Stomach (tissue), 9 donors: ENCODE measurements around the gene TFDP2. TPM values are rescaled to one million over a fixed set of nuclear protein-coding genes. Genes with fewer than 3 reads are reported as not detected.
"Not testable (repeated sequence)": the region's sequence is repeated elsewhere in the genome, so short reads cannot be mapped to it uniquely, and the experiment has no call there.

Source experiments
- DNase-seq, 2 donors: peaks; one replicate each; pipeline versions ENCODE4 v3.0.0 to v3.0.0-alpha.2; 2013 to 2019
- H3K27ac ChIP-seq, 5 donors: fragments of 200-600 bp in 4 of 5; sonication (generic) in 4 of 5; one replicate each; pipeline ENCODE4 v1.5.1; 2013 to 2019; ENCODE audit warnings: mild to moderate bottlenecking in 1 of 5, moderate library complexity in 1 of 5
- H3K27me3 ChIP-seq, 3 donors: fragments of 200-600 bp; sonication (generic); one replicate each; pipeline ENCODE4 v1.5.1; 2017 to 2019; ENCODE audit warnings: mixed run types in 1 of 3
- H3K36me3 ChIP-seq, 4 donors: fragments of 200-600 bp; sonication (generic); 1 replicate in 3 of 4; 2 replicates in 1 of 4; pipeline ENCODE4 v1.5.1; 2016 to 2019
- H3K4me1 ChIP-seq, 4 donors: fragments of 200-600 bp; sonication (generic); one replicate each; pipeline ENCODE4 v1.5.1; 2016 to 2019
- H3K4me3 ChIP-seq, 4 donors: fragments of 200-600 bp; sonication (generic) in 3 of 4; one replicate each; pipeline ENCODE4 v1.5.1; 2016 to 2019; ENCODE audit warnings: mild to moderate bottlenecking in 1 of 4
- H3K9me3 ChIP-seq, 4 donors: fragments of 200-600 bp; sonication (generic); one replicate each; pipeline ENCODE4 v1.5.1; 2016 to 2019
- EP300 ChIP-seq: sonication (generic); formaldehyde crosslinking; IDR thresholded peaks from one replicate; pipeline ENCODE4 v1.6.1; 2017; ENCODE audit warnings: antibody characterized with exemption
- POLR2A ChIP-seq, 4 donors: fragments of 450-650 bp; IDR thresholded peaks; one replicate each; pipeline ENCODE4 v1.6.1; 2016; ENCODE audit warnings: antibody characterized with exemption in 4 of 4, control low read depth in 2 of 4, mild to moderate bottlenecking in 1 of 4, moderate library complexity in 1 of 4
- POLR2AphosphoS5 ChIP-seq, 3 donors: sonication (generic); formaldehyde crosslinking; IDR thresholded peaks; one replicate each; pipeline ENCODE4 v1.6.1; 2016; ENCODE audit warnings: antibody characterized with exemption in 3 of 3
- WGBS, 5 donors: extraction: QIAGEN DNeasy Blood & Tissue Kit in 3 of 5; methylation state at CpG; one replicate each; pipeline versions ENCODE4 v1.1.5 to v1.1.7; 2013 to 2018; 5-methylcytosine and 5-hydroxymethylcytosine counted together
- intact Hi-C: fragments of 100-400 bp; cut with DNase I; formaldehyde crosslinking; loops from one replicate; pipeline ENCODE4 v1.15.1; 2023; ENCODE audit warnings: low total_unique reads
- polyA plus RNA-seq, 3 donors: library from polyadenylated mRNA; stranded (reverse); fragments of 200-250 nt; gene quantifications; one replicate each; pipeline ENCODE4 v1.2.3, GENCODE V29; 2013
- total RNA-seq, 5 donors: library from RNA; depleted of rRNA; stranded (reverse); fragments of >200 nt; gene quantifications; one replicate each; pipeline versions ENCODE4 v1.1.0 to v1.2.3, GENCODE V29; 2014 to 2016
- TF ChIP-seq, protein P1 (sequence below), 7 experiments: fragments of 450-650 bp in 4 of 7; fragments of 200-600 bp in 3 of 7; sonication (generic) in 3 of 7; IDR thresholded peaks; one replicate each; pipeline ENCODE4 v1.5.1; 2016 to 2019; ENCODE audit warnings: antibody characterized with exemption in 7 of 7, control low read depth in 2 of 7, mild to moderate bottlenecking in 1 of 7
- donor health status: healthy with polysubstance abuse.
- donor health status: Bipolar disorder and iron deficiency.
- donor health status: healthy.

The TFDP2 gene
- total and polyA plus RNA-seq, 8 donors = 8.7 to 180 (median 55.7) TPM

DNA sequence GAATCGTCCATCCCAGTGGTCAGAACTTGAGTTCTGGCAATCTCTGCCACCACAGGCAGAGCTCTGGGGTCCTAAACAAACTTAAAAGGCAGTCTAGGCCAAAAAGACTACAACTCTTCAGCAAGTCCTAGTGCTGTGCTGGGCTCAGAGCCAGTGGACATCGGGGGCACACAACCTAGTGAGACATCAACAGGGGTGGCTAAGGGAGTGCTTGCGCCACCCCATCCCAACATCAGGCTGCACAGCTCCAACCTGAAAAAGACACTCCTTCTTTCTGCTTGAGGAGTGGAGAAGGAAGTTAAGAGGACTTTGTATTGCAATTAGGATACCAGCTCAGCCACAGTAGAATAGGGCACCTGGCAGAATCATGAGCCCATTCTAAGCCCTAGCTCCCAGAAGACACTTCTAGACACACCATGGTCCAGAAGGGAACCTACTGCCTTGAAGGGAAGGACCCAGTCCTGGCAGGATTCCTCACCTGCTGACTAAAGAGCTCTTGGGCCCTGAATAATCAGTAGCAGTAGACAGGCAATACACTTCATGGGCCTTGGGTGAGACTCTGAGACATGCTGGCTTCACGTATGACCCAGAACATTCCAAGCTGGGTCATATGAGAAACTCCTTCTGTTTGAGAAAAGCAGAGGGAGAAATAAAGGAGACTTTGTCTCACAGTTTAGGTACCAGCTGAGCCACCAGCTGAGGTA is 72.0 kb downstream of the TFDP2 start:
- no peak for DNase-seq
- Histone ChIP-seq H3K36me3 (peaks cover 0 to 23% (median 0%) of the 10 kb centered on the region in 4 donors), H3K4me3 (no peak overlapping the region), H3K27me3 (no peaks in the 10 kb centered on the region), H3K4me1 (no peaks in the 10 kb centered on the region), H3K27ac (no peak overlapping the region), H3K9me3 (no peaks in the 10 kb centered on the region)
- TF ChIP-seq EP300 (no peak), POLR2AphosphoS5 (IDR thresholded peaks at IDR 0.05) (no peak), POLR2A (IDR thresholded peaks at IDR 0.05) (no peak)
- TF ChIP-seq, protein P1, sequence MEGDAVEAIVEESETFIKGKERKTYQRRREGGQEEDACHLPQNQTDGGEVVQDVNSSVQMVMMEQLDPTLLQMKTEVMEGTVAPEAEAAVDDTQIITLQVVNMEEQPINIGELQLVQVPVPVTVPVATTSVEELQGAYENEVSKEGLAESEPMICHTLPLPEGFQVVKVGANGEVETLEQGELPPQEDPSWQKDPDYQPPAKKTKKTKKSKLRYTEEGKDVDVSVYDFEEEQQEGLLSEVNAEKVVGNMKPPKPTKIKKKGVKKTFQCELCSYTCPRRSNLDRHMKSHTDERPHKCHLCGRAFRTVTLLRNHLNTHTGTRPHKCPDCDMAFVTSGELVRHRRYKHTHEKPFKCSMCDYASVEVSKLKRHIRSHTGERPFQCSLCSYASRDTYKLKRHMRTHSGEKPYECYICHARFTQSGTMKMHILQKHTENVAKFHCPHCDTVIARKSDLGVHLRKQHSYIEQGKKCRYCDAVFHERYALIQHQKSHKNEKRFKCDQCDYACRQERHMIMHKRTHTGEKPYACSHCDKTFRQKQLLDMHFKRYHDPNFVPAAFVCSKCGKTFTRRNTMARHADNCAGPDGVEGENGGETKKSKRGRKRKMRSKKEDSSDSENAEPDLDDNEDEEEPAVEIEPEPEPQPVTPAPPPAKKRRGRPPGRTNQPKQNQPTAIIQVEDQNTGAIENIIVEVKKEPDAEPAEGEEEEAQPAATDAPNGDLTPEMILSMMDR (IDR thresholded peaks at IDR 0.05) = no peak
- WGBS, 5 donors = 93 to 99% (median 96%) methylated on average over 4 of the region's 4 CpGs
- intact Hi-C loops = no loop called here

DNA sequence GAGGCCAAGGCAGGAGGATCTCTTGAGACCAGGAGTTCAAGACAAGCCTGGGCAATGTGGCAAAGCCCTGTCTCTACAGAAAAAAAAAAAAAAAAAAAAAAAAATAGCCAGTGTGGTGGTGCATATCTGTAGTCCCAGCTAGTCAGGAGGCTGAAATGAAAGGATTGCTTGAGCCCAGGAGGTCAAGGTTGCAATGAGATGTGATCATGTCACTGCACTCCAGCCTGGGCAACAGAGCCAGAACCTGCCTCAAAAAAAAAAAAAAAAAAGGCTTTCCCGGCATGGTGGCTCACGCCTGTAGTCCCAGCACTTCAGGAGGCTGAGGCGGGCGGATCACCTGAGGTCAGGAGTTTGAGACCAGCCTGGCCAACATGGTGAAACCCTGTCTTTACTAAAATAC is 73.7 kb downstream of the TFDP2 start:
- H3K9me3 ChIP-seq, H3K4me1 ChIP-seq, H3K27me3 ChIP-seq, DNase-seq, intact Hi-C loops, H3K27ac ChIP-seq, H3K4me3 ChIP-seq: not testable (repeated sequence)
- peaks cover 0 to 23% (median 0%) of the 10 kb centered on the region in 4 donors for H3K36me3 ChIP-seq
- WGBS, 5 donors = 94 to 98% (median 96%) methylated on average over 4 of the region's 4 CpGs

DNA sequence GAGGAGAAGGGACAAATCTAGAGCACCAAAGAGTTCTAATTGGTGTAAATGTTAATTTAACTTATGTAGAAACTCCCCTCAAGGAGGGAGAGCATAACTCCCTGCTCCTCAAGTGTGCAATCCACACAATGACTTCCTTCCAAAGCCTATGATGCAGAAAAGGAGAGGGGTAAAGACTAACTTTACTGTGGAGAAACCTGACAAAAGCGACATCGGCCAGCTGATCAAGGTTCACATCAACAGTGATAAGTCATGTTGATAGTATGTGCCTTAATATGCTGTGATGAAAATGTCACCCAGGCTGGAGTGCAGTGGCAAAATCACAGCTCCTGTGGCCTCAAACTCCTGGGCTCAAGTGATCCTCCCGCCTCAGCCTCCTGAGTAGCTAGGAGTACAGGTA is 76.5 kb downstream of the TFDP2 start:
- DNase-seq = no peak
- Histone ChIP-seq H3K27me3 (no peaks in the 10 kb centered on the region), H3K36me3 (peaks cover 0 to 9% (median 0%) of the 10 kb centered on the region in 4 donors), H3K4me3 (no peak overlapping the region), H3K27ac (no peak overlapping the region), H3K9me3 (no peaks in the 10 kb centered on the region), H3K4me1 (no peaks in the 10 kb centered on the region)
- WGBS, 5 donors = 86 to 100% (median 96%) methylated on average over 3 of the region's 3 CpGs
- TF ChIP-seq POLR2A (IDR thresholded peaks at IDR 0.05) = no peak
- intact Hi-C loops = no loop called here

DNA sequence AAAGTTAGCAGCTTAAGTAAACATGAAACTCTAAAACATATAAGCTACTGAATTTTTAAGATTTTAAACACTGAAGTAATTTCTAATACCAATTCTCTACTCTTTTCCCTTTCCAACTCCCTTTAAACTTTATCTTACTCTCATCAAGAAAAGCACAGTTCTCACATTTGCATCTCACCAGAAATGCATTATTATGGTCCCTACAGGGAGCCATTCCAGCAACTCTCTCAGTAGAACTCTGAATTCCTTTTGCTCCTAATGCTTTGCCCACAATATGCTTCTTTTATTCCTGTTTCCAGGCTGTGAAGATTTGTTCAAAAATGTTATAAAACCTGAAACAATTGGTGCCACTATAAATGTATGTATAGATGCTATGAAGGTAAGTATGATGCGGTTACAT is 83.4 kb downstream of the TFDP2 start:
- H3K27ac ChIP-seq = no peak overlapping the region
- no peak for DNase-seq
- H3K9me3 ChIP-seq = no peaks in the 10 kb centered on the region
- H3K27me3 ChIP-seq = no peaks in the 10 kb centered on the region
- TF ChIP-seq, protein P1 (IDR thresholded peaks at IDR 0.05) = no peak
- TF ChIP-seq EP300 (no peak), POLR2AphosphoS5 (IDR thresholded peaks at IDR 0.05) (no peak), POLR2A (IDR thresholded peaks at IDR 0.05) (no peak)
- H3K4me1 ChIP-seq = no peaks in the 10 kb centered on the region
- H3K4me3 ChIP-seq = no peak overlapping the region
- 94 to 100% (median 97%) methylated on average over 1 of the region's 1 CpG for WGBS, 5 donors
- intact Hi-C loops = no loop called here
- H3K36me3 ChIP-seq = peaks cover 0 to 4% (median 0%) of the 10 kb centered on the region in 4 donors

DNA sequence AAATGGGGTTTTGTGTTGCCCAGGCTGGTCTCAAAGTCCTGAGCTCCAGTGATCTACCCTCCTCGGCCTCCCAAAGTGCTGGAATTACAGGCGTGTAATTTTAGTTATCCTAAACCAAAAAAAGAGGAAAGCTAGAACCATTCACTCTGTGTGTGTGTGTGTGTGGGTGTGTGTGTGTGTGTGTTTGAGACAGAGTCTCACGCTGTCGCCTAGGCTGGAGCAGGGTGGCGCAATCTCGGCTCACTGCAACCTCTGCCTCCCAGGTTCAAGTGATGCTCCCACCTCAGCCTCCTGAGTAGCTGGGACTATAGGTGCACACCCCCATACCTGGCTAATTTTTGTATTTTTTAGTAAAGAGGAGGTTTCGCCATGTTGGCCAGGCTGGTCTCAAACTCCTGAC is 84.0 kb downstream of the TFDP2 start:
- 94 to 99% (median 96%) methylated on average over 7 of the region's 7 CpGs for WGBS, 5 donors
- no peak for DNase-seq

More for the DNA sequence above, 84.0 kb downstream of the TFDP2 start:
- no peak overlapping the region for H3K4me3 ChIP-seq
- H3K4me1 ChIP-seq = no peaks in the 10 kb centered on the region
- no peaks in the 10 kb centered on the region for H3K27me3 ChIP-seq
- H3K27ac ChIP-seq = no peak overlapping the region
- peaks cover 0 to 4% (median 0%) of the 10 kb centered on the region in 4 donors for H3K36me3 ChIP-seq
- no peaks in the 10 kb centered on the region for H3K9me3 ChIP-seq
- TF ChIP-seq EP300 (no peak), POLR2A (IDR thresholded peaks at IDR 0.05) (no peak), POLR2AphosphoS5 (IDR thresholded peaks at IDR 0.05) (no peak)
- TF ChIP-seq, protein P1 (IDR thresholded peaks at IDR 0.05) = no peak
- intact Hi-C loops = no loop called here
